Neural progenitor cell (in vitro differentiated cells): ENCODE data around the gene GFPT2.

ENCODE experiments used
- EZH2phosphoT487 ChIP-seq: fragments of 200-600 bp; sonication (generic); IDR thresholded peaks from 2 replicates; pipeline ENCODE4 v1.6.1; 2017; ENCODE audit warnings: antibody characterized with exemption
- TF ChIP-seq, protein P1 (sequence below): fragments of 200-600 bp; sonication (generic); IDR thresholded peaks from 2 replicates; pipeline ENCODE4 v1.5.1; 2017; ENCODE audit warnings: antibody characterized with exemption, mild to moderate bottlenecking

DNA sequence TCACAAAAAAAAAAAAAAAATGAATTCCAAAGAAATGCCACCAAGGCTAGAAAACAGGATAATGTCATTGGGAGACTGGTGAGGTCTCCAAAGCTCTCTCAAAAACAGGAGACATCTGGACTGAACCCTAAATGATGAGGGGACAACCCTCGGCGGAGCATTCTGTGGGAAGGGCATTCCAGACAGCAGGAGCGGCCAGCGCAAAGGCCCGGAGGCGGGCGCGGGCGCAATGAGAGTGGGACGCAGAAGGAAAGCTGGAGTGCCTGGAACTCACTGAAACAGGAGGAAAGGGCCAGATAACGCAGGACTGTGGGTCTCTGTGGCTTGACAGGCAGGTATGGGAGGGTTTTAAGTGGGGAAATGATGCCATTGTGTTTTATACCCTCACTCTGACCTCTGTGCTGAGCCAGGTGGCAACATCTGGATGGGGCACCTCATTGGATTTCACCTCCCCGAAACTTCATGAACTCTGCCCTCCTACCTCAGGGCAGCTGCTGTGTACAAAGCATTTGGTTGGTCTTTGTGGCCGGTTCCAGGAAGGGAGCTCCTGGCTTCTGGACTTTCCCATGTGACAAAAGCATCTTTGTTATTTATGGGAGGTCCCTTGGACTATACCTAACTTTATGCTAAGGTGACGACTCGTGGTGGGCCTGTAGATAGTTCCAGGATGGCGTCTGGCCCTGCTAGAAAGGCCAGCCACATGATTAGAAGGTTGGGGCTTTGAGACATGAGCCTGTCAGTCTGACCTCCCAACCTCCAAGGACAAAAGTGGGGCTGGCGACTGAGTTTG lies 49.7 kb downstream of the GFPT2 start:
- TF ChIP-seq, protein P1, sequence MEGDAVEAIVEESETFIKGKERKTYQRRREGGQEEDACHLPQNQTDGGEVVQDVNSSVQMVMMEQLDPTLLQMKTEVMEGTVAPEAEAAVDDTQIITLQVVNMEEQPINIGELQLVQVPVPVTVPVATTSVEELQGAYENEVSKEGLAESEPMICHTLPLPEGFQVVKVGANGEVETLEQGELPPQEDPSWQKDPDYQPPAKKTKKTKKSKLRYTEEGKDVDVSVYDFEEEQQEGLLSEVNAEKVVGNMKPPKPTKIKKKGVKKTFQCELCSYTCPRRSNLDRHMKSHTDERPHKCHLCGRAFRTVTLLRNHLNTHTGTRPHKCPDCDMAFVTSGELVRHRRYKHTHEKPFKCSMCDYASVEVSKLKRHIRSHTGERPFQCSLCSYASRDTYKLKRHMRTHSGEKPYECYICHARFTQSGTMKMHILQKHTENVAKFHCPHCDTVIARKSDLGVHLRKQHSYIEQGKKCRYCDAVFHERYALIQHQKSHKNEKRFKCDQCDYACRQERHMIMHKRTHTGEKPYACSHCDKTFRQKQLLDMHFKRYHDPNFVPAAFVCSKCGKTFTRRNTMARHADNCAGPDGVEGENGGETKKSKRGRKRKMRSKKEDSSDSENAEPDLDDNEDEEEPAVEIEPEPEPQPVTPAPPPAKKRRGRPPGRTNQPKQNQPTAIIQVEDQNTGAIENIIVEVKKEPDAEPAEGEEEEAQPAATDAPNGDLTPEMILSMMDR = no peak
- TF ChIP-seq EZH2phosphoT487 = no peak
